OCI-LY3 (cell line): Measurements from ENCODE around the gene SELENOM.

Experiments
- H2AFZ ChIP-seq: fragments of 200-600, 300-600 bp; shearing (Covaris generic); 2 replicates; pipeline ENCODE4 v1.6.0; 2014; ENCODE audit warnings: antibody characterized with exemption, low read depth, low read length
- H3K27ac ChIP-seq: fragments of 200-600, 300-600 bp; sonication (generic); 2 replicates; pipeline ENCODE4 v1.5.1; 2014; ENCODE audit warnings: mild to moderate bottlenecking, low read length, moderate library complexity, mixed read lengths
- H3K27me3 ChIP-seq: fragments of 200-600, 300-600 bp; sonication (generic); 2 replicates; pipeline ENCODE4 v1.6.1; 2014; ENCODE audit warnings: low read depth, low read length, mixed read lengths
- H3K36me3 ChIP-seq: fragments of 200-600, 300-600 bp; sonication (generic); replicated peaks from 2 replicates; pipeline ENCODE3; 2014; ENCODE audit warnings: low read depth, low read length, mixed read lengths
- H3K4me1 ChIP-seq: fragments of 300-600, 200-600 bp; sonication (generic); 2 replicates; pipeline ENCODE4 v1.6.1; 2014; ENCODE audit warnings: low read length, mixed read lengths
- H3K4me2 ChIP-seq: fragments of 200-600, 300-600 bp; sonication (generic); 2 replicates; pipeline ENCODE4 v1.6.1; 2014; ENCODE audit warnings: low read length, mixed read lengths
- H3K4me3 ChIP-seq: fragments of 300-600, 200-600 bp; sonication (generic); 2 replicates; pipeline ENCODE4 v1.5.1; 2014; ENCODE audit warnings: antibody characterized with exemption, mild to moderate bottlenecking, low read length, moderate library complexity
- H3K79me2 ChIP-seq: fragments of 300-600, 200-600 bp; shearing (Covaris generic); 2 replicates; pipeline ENCODE4 v1.6.1; 2014; ENCODE audit warnings: mild to moderate bottlenecking, low read length, mixed read lengths
- H3K9ac ChIP-seq: fragments of 300-600, 200-600 bp; shearing (Covaris generic); 2 replicates; pipeline ENCODE4 v1.6.0; 2014; ENCODE audit warnings: mild to moderate bottlenecking, low read length, moderate library complexity
- H3K9me3 ChIP-seq: fragments of 200-600, 300-600 bp; shearing (Covaris generic); 2 replicates; pipeline ENCODE4 v1.6.1; 2014; ENCODE audit warnings: low read length, mixed read lengths; ENCODE audit not compliant: insufficient read depth
- H4K20me1 ChIP-seq: fragments of 200-600, 300-600 bp; sonication (generic); 2 replicates; pipeline ENCODE4 v1.6.1; 2016; ENCODE audit warnings: low read length, mixed read lengths; ENCODE audit not compliant: insufficient read depth
- CTCF ChIP-seq: fragments of 200-600, 300-600 bp; sonication (generic); IDR thresholded peaks from 2 replicates; pipeline ENCODE4 v1.5.1; 2014; ENCODE audit warnings: antibody characterized with exemption, low read length, low read depth
- EZH2phosphoT487 ChIP-seq: fragments of 200-600 bp; shearing (Covaris generic); IDR thresholded peaks from 2 replicates; pipeline ENCODE4 v1.6.1; 2018; ENCODE audit warnings: antibody characterized with exemption, mixed run types, low read depth

Gene SELENOM

GRCh38 chr22:31135706-31136105 is 28.3 kb upstream of the SELENOM start:
- Histone ChIP-seq H3K4me3 (no peak overlapping the region), H3K4me2 (no peak overlapping the region), H3K27me3 (0 out of 2 replicates have a peak, but pooled peaks cover 9% of the 10 kb centered on the region), H3K9ac (no peak overlapping the region), H2AFZ (no peak overlapping the region), H4K20me1 (no peaks in the 10 kb centered on the region), H3K79me2 (no peaks in the 10 kb centered on the region), H3K36me3 (no peaks in the 10 kb centered on the region), H3K9me3 (no peaks in the 10 kb centered on the region), H3K4me1 (0 out of 2 replicates have a peak, but pooled peaks cover 5% of the 10 kb centered on the region), H3K27ac (no peak overlapping the region)
- no peak for TF ChIP-seq CTCF
- TF ChIP-seq EZH2phosphoT487 = no peak

- Histone ChIP-seq H3K4me3 (no peak overlapping the region), H3K9me3 (no peaks in the 10 kb centered on the region), H3K36me3 (no peaks in the 10 kb centered on the region), H3K4me2 (no peak overlapping the region), H3K4me1 (0 out of 2 replicates have a peak, but pooled peaks cover 5% of the 10 kb centered on the region), H2AFZ (no peak overlapping the region), H3K9ac (no peak overlapping the region), H3K27me3 (0 out of 2 replicates have a peak, but pooled peaks cover 8% of the 10 kb centered on the region), H3K79me2 (no peaks in the 10 kb centered on the region), H4K20me1 (no peaks in the 10 kb centered on the region), H3K27ac (no peak overlapping the region)
- TF ChIP-seq CTCF (no peak), EZH2phosphoT487 (no peak)
Measured at GRCh38 chr22:31134688-31135087, 27.3 kb upstream of the SELENOM start.

GRCh38 chr22:31133911-31134310 is 26.5 kb upstream of the SELENOM start:
- H3K27ac ChIP-seq = no peak overlapping the region
- no peak overlapping the region for H3K9ac ChIP-seq
- 0 out of 2 replicates have a peak, but pooled peaks cover under 1% of the 10 kb centered on the region for H3K27me3 ChIP-seq
- H4K20me1 ChIP-seq = no peaks in the 10 kb centered on the region
- H3K79me2 ChIP-seq = no peaks in the 10 kb centered on the region
- 0 out of 2 replicates have a peak, but pooled peaks cover 5% of the 10 kb centered on the region for H3K4me1 ChIP-seq
- no peak overlapping the region for H3K4me3 ChIP-seq
- H3K4me2 ChIP-seq = no peak overlapping the region
- no peak overlapping the region for H2AFZ ChIP-seq
- TF ChIP-seq CTCF (no peak), EZH2phosphoT487 (no peak)
- no peaks in the 10 kb centered on the region for H3K9me3 ChIP-seq
- H3K36me3 ChIP-seq = no peaks in the 10 kb centered on the region

GRCh38 chr22:31130873-31131272 is 23.5 kb upstream of the SELENOM start:
- no peak overlapping the region for H2AFZ ChIP-seq
- TF ChIP-seq CTCF (no peak), EZH2phosphoT487 (no peak)

More at GRCh38 chr22:31130873-31131272, 23.5 kb upstream of the SELENOM start:
- Histone ChIP-seq H3K36me3 (no peaks in the 10 kb centered on the region), H3K27ac (no peak overlapping the region), H3K9me3 (no peaks in the 10 kb centered on the region), H3K27me3 (no peaks in the 10 kb centered on the region), H3K4me2 (no peak overlapping the region), H3K4me3 (no peak overlapping the region), H4K20me1 (no peaks in the 10 kb centered on the region), H3K9ac (no peak overlapping the region), H3K79me2 (no peaks in the 10 kb centered on the region), H3K4me1 (peaks cover 6% of the 10 kb centered on the region; the same call in 1 of the 2 replicates)
